HS-27A (cell line): ENCODE results near the gene SOAT2.

Experiments
- DNase-seq: peaks from one replicate; pipeline ENCODE4 v3.0.0-alpha.2; 2012; ENCODE audit warnings: low read depth, missing footprints

The SOAT2 gene, protein sequence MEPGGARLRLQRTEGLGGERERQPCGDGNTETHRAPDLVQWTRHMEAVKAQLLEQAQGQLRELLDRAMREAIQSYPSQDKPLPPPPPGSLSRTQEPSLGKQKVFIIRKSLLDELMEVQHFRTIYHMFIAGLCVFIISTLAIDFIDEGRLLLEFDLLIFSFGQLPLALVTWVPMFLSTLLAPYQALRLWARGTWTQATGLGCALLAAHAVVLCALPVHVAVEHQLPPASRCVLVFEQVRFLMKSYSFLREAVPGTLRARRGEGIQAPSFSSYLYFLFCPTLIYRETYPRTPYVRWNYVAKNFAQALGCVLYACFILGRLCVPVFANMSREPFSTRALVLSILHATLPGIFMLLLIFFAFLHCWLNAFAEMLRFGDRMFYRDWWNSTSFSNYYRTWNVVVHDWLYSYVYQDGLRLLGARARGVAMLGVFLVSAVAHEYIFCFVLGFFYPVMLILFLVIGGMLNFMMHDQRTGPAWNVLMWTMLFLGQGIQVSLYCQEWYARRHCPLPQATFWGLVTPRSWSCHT

GRCh38 chr12:53102883-53103807 lies at the start of gene SOAT2:
Gene SOAT2, plus strand, starts transcription at chr12:53103486. Its CDS starts 92 bp downstream, at chr12:53103578.
- no peak for DNase-seq

DNA sequence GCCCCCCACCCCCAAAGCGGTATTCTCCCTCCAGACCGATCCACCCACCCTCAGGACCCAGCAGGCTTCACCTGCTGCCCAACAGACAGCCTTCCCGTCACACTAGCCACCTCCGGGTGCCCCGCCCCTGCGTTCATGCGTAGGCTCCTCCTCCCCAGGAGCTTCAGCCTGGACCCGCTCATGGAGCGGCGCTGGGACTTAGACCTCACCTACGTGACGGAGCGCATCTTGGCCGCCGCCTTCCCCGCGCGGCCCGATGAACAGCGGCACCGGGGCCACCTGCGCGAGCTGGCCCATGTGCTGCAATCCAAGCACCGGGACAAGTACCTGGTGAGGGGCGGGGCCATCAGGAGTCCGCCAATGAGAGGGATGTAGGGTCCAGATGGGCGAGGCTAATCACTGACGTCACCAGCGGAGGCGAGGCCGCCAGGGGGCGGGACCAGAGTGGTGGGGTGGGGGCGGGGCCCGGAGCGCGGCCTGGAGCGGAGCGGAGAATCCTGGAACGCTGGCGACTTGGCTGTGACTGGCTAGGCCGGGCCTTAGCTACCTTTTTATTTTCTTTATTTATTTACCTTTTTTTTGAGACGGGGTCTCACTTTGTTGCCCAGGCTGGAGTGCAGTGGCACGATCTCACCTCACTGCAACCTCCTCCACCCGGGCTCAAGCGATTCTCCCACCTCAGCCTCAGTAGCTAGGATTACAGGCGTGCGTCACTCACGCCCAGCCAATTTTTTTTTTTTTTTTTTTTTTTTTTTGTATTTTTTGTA lies 49.0 kb upstream of the SOAT2 start:
- DNase-seq, result no peak

DNA sequence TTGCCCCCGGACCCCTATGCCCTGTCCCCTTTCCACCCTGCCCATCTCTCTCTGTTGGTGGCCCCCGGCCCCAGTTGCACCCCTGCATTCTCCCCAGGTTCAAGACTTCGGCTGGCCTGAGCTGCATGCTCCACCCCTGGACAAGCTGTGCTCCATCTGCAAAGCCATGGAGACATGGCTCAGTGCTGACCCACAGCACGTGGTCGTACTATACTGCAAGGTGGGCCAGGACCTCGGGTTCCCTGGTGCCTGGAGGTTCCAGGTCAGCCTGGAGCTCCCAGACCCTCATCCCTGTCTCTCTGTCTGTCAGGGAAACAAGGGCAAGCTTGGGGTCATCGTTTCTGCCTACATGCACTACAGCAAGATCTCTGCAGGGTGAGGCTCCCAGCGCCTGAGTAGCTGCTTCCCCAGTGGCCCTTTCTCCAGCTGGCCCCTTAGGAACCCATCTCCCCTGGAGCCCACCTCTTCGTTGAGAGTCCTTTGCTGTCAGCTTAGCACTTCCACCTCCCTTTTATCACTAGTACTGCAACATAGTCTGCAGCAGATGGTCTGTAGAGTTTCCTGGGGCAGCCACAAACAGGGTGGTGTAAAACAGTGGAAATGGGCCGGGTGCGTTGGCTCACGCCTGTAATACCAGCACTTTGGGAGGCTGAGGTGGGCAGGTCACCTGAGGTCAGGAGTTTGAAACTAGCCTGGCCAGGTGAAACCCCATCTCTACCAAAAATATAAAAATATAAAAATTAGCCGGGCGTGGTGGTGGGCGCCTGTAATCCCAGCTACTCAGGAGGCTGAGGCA lies 47.6 kb upstream of the SOAT2 start:
- no peak for DNase-seq

DNA sequence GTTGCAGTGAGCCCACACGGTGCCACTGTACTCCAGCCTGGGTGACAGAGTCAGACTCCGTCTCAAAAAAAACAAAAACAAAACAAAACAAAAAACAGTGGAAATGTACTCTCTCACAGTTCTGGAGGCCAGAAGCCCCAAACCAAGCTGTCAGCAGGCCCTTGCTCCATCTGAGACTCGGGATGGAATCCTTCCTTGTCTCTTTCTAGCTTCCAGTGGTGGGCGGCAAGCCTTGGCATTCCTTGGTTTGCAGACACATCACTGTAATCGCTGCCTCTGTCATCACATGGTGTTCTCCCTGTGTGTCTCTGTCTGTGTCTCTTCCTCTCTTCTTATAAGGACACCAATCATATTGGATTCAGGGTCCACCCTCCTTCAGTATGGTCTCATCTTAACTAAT lies 47.0 kb upstream of the SOAT2 start:
- DNase-seq, result no peak

DNA sequence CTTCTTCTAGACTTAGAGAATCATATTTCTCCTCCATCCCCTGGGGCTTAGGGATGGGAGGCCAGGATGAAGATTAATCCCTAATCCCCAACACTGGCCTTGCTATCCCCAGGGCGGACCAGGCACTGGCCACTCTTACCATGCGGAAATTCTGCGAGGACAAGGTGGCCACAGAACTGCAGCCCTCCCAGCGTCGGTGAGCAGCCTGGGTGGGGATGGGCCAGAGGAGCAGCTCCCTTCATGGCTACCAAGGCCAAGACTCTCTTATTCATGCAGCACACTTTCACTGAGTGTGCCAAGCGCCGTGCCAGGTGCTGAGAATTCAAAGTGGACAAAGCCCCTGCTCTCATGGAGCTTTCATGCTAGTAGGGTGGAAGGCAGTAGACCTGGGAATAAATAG lies 46.4 kb upstream of the SOAT2 start:
- DNase-seq, result no peak

DNA sequence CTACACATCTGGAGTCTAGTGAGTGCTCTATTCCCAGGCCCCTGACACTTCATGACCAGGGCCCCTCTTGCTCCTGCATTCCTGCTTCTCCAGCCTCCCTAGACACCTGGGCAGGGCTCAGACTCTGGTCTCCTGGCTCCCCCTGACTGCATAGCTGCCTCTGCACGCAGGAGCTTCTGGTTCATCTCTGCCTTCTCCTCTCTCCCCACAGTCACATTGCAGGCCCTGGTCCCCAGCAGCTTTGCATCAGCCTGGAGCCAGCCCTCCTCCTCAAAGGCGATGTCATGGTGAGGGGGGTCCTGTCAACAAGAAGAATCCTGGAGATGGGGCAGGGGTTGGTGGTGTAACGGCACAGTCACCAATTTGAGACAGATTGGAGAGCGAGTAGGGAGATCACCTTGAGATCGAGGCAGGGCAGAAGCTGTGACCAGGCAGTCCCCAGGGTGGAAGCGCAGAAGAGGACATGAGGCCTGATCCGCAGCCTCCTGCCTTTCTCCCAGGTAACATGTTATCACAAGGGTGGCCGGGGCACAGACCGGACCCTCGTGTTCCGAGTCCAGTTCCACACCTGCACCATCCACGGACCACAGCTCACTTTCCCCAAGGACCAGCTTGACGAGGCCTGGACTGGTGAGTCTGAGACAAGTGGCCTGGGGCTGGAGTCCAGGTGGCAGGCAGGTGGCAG lies 45.3 kb upstream of the SOAT2 start:
- no peak for DNase-seq

- DNase-seq, result no peak
These were observed 44.4 kb upstream of the SOAT2 start for GRCh38 chr12:53058674-53059433.

DNA sequence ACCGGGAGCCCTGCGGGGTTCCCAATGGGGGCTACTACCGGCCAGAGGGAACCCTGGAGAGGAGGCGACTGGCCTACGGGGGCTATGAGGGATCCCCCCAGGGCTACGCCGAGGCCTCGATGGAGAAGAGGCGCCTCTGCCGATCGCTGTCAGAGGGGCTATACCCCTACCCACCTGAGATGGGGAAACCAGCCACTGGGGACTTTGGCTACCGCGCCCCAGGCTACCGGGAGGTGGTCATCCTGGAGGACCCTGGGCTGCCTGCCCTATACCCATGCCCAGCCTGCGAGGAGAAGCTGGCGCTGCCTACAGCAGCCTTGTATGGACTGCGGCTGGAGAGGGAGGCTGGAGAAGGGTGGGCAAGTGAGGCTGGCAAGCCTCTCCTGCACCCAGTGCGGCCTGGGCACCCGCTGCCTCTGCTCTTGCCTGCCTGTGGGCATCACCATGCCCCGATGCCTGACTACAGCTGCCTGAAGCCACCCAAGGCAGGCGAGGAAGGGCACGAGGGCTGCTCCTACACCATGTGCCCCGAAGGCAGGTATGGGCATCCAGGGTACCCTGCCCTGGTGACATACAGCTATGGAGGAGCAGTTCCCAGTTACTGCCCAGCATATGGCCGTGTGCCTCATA lies 43.7 kb upstream of the SOAT2 start:
- DNase-seq, result no peak

GRCh38 chr12:53060064-53060720 lies 43.1 kb upstream of the SOAT2 start:
- DNase-seq, result no peak

DNA sequence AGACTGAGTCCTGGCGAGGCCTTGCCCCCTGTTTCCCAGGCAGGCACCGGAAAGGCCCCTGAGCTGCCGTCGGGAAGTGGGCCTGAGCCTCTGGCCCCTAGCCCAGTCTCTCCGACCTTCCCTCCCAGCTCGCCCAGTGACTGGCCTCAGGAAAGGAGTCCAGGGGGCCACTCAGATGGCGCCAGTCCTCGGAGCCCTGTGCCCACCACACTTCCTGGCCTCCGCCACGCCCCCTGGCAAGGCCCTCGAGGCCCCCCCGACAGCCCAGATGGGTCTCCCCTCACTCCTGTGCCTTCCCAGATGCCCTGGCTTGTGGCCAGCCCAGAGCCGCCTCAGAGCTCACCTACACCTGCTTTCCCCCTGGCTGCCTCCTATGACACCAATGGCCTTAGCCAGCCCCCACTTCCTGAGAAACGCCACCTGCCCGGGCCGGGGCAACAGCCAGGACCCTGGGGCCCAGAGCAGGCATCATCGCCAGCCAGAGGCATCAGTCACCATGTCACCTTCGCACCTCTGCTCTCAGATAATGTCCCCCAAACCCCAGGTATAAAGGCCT lies 42.5 kb upstream of the SOAT2 start:
- no peak for DNase-seq

DNA sequence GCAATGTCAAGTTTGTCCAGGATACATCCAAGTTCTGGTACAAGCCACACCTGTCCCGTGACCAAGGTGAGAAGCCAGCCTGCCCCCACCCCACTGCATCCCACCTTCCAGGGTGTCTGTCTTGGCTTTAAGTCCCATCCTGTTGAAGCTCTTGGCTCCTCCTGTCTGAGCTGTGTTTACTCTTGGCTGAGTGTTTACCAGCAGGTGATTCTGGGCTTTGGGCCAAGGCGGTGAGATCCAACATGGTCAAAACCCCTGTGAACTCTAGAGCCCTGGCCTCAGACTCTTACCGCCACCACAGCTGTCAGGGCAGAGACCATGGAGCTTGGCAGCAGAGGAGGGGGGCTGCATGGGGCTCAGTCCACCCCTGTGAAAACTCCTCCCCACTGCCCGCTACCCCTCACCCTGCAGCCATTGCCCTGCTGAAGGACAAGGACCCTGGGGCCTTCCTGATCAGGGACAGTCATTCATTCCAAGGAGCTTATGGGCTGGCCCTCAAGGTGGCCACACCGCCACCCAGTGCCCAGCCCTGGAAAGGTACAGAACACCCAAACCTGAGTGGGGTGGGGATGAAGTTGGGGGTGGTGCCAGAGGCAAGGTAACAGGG lies 41.8 kb upstream of the SOAT2 start:
- DNase-seq, result no peak

GRCh38 chr12:53062011-53062961 lies 41.0 kb upstream of the SOAT2 start:
- no peak for DNase-seq

- DNase-seq, result no peak
These were observed 40.1 kb upstream of the SOAT2 start for GRCh38 chr12:53062977-53063707.

- no peak for DNase-seq
These were observed 39.3 kb upstream of the SOAT2 start for GRCh38 chr12:53063708-53064612.
